Lower leg skin (tissue), 3 donors: ENCODE data around the gene HIRA.

Source experiments
- POLR2A ChIP-seq, 2 donors: fragments of 450-650 bp; IDR thresholded peaks; one replicate each; pipeline ENCODE4 v1.6.1; 2016 to 2017; ENCODE audit warnings: antibody characterized with exemption in 2 of 2, mild to moderate bottlenecking in 1 of 2, moderate library complexity in 1 of 2
- TF ChIP-seq, protein P1 (sequence below), 3 donors: fragments of 450-650 bp; IDR thresholded peaks; one replicate each; pipeline ENCODE4 v1.5.1; 2016; ENCODE audit warnings: antibody characterized with exemption in 3 of 3, mild to moderate bottlenecking in 3 of 3, moderate library complexity in 2 of 3

DNA sequence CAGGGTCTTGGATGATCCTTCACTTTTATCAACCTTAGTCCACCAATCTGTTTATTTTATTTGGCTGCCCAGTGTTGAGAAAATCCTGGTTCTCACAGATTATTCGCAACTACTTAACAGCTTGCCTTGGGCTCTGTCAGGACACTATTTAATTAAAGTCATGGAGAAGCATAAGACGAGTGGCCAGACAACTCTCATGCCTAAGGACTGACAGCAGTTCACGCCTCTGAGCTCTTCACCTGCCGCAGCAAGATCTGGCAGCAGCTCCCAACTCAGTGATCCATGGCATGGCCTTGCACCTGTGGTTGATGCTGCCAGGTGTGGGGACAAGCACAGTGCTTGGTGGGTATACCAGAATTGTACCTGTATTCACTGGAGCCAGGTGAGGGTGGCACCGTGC lies 37.8 kb downstream of the HIRA start:
- TF ChIP-seq, protein P1, sequence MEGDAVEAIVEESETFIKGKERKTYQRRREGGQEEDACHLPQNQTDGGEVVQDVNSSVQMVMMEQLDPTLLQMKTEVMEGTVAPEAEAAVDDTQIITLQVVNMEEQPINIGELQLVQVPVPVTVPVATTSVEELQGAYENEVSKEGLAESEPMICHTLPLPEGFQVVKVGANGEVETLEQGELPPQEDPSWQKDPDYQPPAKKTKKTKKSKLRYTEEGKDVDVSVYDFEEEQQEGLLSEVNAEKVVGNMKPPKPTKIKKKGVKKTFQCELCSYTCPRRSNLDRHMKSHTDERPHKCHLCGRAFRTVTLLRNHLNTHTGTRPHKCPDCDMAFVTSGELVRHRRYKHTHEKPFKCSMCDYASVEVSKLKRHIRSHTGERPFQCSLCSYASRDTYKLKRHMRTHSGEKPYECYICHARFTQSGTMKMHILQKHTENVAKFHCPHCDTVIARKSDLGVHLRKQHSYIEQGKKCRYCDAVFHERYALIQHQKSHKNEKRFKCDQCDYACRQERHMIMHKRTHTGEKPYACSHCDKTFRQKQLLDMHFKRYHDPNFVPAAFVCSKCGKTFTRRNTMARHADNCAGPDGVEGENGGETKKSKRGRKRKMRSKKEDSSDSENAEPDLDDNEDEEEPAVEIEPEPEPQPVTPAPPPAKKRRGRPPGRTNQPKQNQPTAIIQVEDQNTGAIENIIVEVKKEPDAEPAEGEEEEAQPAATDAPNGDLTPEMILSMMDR (IDR thresholded peaks at IDR 0.05) = no peak
- TF ChIP-seq POLR2A (IDR thresholded peaks at IDR 0.05) = no peak
